Measurements from ENCODE around the gene SLC24A3. TPM values are rescaled to one million over a fixed set of nuclear protein-coding genes. Genes with fewer than 3 reads are reported as not detected.

The SLC24A3 gene
- total and polyA plus RNA-seq, 2 of the 13 experiments (the other 11 are each of a cell fraction or from before 2014, with no cell fraction given) = not detected

- TF ChIP-seq, protein P1, sequence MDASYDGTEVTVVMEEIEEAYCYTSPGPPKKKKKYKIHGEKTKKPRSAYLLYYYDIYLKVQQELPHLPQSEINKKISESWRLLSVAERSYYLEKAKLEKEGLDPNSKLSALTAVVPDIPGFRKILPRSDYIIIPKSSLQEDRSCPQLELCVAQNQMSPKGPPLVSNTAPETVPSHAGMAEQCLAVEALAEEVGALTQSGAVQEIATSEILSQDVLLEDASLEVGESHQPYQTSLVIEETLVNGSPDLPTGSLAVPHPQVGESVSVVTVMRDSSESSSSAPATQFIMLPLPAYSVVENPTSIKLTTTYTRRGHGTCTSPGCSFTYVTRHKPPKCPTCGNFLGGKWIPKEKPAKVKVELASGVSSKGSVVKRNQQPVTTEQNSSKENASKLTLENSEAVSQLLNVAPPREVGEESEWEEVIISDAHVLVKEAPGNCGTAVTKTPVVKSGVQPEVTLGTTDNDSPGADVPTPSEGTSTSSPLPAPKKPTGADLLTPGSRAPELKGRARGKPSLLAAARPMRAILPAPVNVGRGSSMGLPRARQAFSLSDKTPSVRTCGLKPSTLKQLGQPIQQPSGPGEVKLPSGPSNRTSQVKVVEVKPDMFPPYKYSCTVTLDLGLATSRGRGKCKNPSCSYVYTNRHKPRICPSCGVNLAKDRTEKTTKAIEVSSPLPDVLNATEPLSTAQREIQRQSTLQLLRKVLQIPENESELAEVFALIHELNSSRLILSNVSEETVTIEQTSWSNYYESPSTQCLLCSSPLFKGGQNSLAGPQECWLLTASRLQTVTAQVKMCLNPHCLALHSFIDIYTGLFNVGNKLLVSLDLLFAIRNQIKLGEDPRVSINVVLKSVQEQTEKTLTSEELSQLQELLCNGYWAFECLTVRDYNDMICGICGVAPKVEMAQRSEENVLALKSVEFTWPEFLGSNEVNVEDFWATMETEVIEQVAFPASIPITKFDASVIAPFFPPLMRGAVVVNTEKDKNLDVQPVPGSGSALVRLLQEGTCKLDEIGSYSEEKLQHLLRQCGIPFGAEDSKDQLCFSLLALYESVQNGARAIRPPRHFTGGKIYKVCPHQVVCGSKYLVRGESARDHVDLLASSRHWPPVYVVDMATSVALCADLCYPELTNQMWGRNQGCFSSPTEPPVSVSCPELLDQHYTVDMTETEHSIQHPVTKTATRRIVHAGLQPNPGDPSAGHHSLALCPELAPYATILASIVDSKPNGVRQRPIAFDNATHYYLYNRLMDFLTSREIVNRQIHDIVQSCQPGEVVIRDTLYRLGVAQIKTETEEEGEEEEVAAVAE (CRISPR knock-in tag; IDR thresholded peaks at IDR 0.05; ENCODE audit: borderline replicate concordance) = peak; percentile 33; the same call in 1 of the 2 replicates
- TF ChIP-seq ZNF234 (CRISPR knock-in tag; conservative IDR thresholded peaks at IDR 0.05) (no peak), LBX2 (CRISPR knock-in tag; IDR thresholded peaks at IDR 0.05; ENCODE audit: borderline replicate concordance) (peak; percentile 64; the same call in 1 of the 2 replicates), MBNL3 (CRISPR knock-in tag; conservative IDR thresholded peaks at IDR 0.05) (no peak), RELA (CRISPR knock-in tag; IDR thresholded peaks at IDR 0.05) (no peak), SP140L (CRISPR knock-in tag; IDR thresholded peaks at IDR 0.05; ENCODE audit: borderline replicate concordance) (no peak), SNAI1 (CRISPR knock-in tag; IDR thresholded peaks at IDR 0.05; ENCODE audit: borderline replicate concordance) (no peak; the same call in 1 of the 2 replicates), ZNF121 (CRISPR knock-in tag; IDR thresholded peaks at IDR 0.05) (no peak), ZFP62 (CRISPR knock-in tag; IDR thresholded peaks at IDR 0.05) (no peak), AGO2 (optimal IDR thresholded peaks at IDR 0.05; ENCODE audit: low read depth, low read length) (peak; percentile 95), JUN (CRISPR knock-in tag; IDR thresholded peaks at IDR 0.05) (no peak), ZIK1 (CRISPR knock-in tag; IDR thresholded peaks at IDR 0.05; ENCODE audit: borderline replicate concordance, low read depth) (0 out of 2 replicates have a peak, but pooled peaks have one; percentile 44), FOSL1 (CRISPR knock-in tag; IDR thresholded peaks at IDR 0.05; ENCODE audit: borderline replicate concordance) (no peak), ZSCAN30 (CRISPR knock-in tag; IDR thresholded peaks at IDR 0.05) (no peak), SPEN (CRISPR knock-in tag; IDR thresholded peaks at IDR 0.05; ENCODE audit: low read depth) (no peak), RCOR2 (CRISPR knock-in tag; IDR thresholded peaks at IDR 0.05) (no peak), KDM5B (CRISPR knock-in tag; IDR thresholded peaks at IDR 0.05; ENCODE audit: borderline replicate concordance) (no peak), ARID5B (CRISPR knock-in tag; IDR thresholded peaks at IDR 0.05) (no peak), SMC3 (IDR thresholded peaks at IDR 0.05; ENCODE audit: low read length) (no peak), FOXA1 (IDR thresholded peaks at IDR 0.05) (no peak), FOXA1 (CRISPR knock-in tag; IDR thresholded peaks at IDR 0.05) (no peak)
Measured at GRCh38 chr20:19758501-19759331, 546.3 kb downstream of the SLC24A3 start (continued).
